ENCODE data around the gene HSPB1. TPM values are rescaled to one million over a fixed set of nuclear protein-coding genes. Genes with fewer than 3 reads are reported as not detected.

The HSPB1 gene
- total RNA-seq, 1 donor, result 77.7 TPM

DNA sequence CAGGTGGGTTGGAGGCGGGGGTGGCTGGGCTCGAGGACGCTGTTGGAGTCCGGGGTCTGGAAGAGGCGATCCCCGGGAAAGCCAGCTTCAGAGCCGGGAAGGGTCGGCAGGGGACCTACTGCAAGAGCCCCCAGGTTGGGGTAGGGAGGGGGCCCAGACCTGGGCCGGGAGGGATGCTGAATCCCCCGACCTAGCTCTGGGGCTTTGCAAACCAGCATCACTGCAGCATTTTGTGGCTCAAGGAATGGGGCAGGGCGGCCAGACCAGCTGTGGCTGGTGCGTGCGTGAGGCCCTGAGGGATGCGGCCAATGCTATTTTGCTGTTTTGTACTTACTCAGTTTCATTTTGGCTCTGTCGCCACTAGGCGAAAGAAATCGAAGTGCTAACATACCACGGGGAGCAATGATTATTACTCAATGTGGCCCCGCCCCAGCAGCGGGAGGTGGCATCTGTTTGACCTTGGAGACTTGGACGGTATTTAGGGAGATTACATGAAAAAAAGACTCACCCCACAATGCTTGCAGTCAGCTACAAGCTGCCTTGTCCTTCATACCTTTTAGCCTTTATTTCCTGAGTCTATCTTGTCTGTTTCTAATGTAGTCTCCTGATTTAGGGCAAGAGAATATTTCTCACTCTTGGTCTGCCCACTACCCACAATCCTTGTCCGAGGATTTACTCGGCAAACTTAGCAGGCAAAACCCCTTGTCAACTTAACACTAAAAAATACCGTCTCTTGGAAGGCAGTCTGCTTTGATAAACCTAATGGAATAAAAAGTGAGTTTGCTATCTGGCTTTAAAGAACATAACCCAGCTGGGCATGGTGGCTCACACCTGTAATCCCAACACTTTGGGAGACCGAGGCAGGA is 16.2 kb downstream of the HSPB1 start:
- peak; percentile 91 for DNase-seq (ENCODE audit: low read depth)
- H3K4me3 ChIP-seq (ENCODE audit: low read depth, low read length), result peak overlapping the region; percentile 82
- TF ChIP-seq, protein P1, sequence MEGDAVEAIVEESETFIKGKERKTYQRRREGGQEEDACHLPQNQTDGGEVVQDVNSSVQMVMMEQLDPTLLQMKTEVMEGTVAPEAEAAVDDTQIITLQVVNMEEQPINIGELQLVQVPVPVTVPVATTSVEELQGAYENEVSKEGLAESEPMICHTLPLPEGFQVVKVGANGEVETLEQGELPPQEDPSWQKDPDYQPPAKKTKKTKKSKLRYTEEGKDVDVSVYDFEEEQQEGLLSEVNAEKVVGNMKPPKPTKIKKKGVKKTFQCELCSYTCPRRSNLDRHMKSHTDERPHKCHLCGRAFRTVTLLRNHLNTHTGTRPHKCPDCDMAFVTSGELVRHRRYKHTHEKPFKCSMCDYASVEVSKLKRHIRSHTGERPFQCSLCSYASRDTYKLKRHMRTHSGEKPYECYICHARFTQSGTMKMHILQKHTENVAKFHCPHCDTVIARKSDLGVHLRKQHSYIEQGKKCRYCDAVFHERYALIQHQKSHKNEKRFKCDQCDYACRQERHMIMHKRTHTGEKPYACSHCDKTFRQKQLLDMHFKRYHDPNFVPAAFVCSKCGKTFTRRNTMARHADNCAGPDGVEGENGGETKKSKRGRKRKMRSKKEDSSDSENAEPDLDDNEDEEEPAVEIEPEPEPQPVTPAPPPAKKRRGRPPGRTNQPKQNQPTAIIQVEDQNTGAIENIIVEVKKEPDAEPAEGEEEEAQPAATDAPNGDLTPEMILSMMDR (IDR thresholded peaks at IDR 0.05; ENCODE audit: insufficient read depth, low read depth, low read length), result peak; percentile 36

DNA sequence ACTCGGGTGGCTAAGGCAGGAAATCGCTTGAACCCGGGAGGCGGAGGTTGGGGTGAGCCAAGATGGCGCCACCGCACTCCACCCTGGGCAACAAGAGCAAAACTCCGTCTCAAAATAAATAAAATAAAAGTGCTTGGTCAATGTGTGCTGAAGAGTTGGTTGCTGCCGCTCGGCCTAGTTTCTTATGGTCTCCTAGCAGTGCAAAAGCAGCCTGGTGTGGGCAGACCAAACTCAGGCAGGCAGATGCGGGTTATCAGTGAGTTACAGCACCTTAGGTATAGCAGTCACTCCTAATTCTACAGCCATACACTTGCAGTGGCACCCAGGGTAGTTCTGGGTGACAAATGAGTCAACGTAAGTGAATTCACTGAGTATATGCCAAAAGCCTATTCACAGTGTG is 22.6 kb downstream of the HSPB1 start:
- no peak for DNase-seq (ENCODE audit: low read depth)
- H3K4me3 ChIP-seq (ENCODE audit: low read depth, low read length), result no peak overlapping the region
- TF ChIP-seq, protein P1 (IDR thresholded peaks at IDR 0.05; ENCODE audit: insufficient read depth, low read depth, low read length), result no peak

DNA sequence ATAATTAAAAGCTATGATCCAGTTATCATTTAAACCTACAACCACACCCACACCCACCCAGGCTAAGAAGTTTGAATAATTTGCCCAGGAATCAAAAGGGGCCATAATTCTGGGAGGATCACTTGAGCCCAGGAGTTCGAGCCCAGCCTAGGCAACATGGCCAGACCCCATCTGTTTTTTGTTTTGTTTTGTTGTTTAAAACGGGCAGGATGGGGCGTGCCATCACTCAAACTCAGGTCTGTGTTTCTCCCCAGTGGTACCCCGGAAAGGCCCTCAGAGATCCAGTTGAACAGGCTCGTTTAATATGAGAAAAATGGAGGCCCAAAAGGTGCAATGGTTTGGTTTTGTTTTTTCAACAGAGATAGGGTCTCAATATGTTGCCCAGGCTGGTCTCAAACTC is 23.3 kb downstream of the HSPB1 start:
- no peak for DNase-seq (ENCODE audit: low read depth)
- no peak overlapping the region for H3K4me3 ChIP-seq (ENCODE audit: low read depth, low read length)
- TF ChIP-seq, protein P1 (IDR thresholded peaks at IDR 0.05; ENCODE audit: insufficient read depth, low read depth, low read length), result no peak

DNA sequence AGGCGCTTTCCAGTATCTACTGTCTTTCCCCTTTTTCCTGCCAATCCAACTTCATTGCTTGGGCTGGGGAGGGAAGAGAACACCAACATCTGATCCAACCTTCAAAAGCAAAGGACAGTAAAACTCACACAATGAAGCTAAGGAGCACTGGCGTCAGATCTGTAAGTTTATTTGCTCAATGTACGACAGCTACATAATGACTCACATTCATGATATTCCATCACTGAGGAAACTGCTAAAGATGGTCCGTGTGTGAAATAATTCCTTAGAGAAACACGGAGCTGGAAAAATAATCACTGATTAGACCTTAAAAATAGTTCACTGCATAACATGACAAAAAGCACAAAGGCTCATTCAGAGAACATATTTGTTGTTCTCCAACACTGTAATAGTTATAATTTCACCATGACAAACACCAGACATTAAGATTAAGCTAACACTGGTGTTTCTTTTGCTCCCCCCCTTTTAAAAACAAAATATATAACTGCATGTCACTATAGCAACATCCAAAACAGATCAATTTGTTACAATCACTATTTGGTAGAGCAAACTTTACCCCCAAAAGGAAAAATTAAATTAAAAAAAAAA is 24.3 kb downstream of the HSPB1 start:
- DNase-seq (ENCODE audit: low read depth), result peak; percentile 79
- no peak overlapping the region for H3K4me3 ChIP-seq (ENCODE audit: low read depth, low read length)
- TF ChIP-seq, protein P1 (IDR thresholded peaks at IDR 0.05; ENCODE audit: insufficient read depth, low read depth, low read length), result no peak

DNA sequence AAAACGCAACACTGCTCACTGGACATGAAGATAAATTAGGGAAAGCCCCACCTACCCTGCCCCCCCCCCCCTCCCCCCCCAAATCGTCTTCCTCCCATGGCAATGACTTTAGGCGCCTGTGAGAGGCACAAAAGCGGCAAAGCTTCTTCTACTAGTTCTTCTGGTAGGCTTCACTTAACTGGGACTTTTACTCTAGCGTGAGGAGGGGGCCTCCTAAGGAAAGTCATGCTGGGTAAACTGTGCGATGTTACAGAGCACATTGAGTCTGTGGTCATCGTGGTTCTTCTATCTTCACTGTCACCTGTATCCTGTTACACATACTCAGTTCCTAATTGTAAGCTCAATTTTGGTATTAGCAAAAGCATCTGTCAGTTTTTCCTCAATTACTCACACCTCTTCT is 25.1 kb downstream of the HSPB1 start:
- no peak overlapping the region for H3K4me3 ChIP-seq (ENCODE audit: low read depth, low read length)
- DNase-seq (ENCODE audit: low read depth), result no peak
- TF ChIP-seq, protein P1 (IDR thresholded peaks at IDR 0.05; ENCODE audit: insufficient read depth, low read depth, low read length), result no peak

DNA sequence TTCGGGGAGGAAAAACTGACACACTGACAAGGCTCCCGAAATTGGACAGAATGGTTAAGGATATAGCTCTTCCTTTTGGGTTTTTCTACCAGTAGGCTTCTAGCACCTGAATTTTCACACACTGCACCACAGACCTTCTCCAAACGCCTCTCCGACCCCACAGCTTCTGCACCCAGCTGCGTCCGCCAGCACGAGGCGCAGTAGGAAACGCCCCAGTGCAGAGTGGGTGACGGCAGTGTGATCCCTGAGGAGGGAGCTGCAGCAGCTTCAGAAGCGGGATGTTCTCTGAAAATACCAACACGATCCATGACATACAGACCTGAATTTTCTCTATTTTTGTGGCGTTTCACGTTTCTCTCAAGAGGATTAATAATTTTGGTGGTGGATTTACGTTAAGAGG is 25.9 kb downstream of the HSPB1 start:
- TF ChIP-seq, protein P1 (IDR thresholded peaks at IDR 0.05; ENCODE audit: insufficient read depth, low read depth, low read length), result no peak
- H3K4me3 ChIP-seq (ENCODE audit: low read depth, low read length), result no peak overlapping the region
- DNase-seq (ENCODE audit: low read depth), result no peak

Data from fibroblast of villous mesenchyme (primary cell).